ENCODE results near the gene COL18A1. TPM values are rescaled to one million over a fixed set of nuclear protein-coding genes. Genes with fewer than 3 reads are reported as not detected.

COL18A1 gene
- total and polyA plus RNA-seq, 2 of the 8 experiments (the other 6 are each of a cell fraction or from before 2014, with no cell fraction given): 145 to 201 TPM

DNA sequence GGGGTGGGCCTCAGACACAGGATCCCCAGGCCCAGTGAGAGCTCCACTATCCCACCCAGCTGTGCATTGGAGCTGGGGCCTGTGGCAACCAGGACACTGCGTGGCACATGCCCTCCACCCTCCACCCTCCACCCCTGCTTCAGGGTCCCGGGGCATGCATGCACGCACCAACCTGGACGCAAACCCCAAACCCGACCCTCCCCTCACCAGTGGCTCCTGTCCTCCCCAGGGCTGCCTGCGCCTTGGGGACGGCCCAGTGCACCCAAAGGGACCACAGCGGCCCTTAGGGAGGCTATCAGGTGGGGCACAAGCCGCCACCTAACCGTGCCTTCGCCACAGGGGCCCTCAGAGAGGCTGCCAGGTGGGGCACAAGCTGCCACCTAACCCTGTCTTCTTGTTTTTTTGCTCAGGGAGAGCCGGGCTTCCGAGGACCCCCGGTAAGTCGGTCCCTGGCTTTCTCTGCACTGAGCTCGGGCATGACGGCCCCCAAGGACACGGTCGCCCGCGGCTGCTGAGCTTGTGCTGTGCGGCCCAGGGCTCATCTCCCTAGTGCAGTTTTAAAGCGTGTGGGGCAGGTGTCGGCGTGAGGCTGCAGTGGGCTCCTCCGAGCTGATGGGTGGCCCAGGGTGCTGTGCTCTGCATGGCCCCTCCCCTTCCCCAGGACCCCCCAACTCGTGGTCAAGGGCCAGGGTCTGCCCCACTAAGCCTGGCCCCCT, 89.3 kb downstream of the COL18A1 start:
- Histone ChIP-seq H3K79me2 (ENCODE audit: control insufficient read depth in 1 of 2, insufficient read depth in 2 of 2, low read length in 2 of 2) (no peaks in the 10 kb centered on the region), H4K8ac (ENCODE audit: extremely low read depth, insufficient read depth, low read length) (no peak overlapping the region), H4K20me1 (replicated peaks in 1 of 2; ENCODE audit: control insufficient read depth in 1 of 2, insufficient read depth in 2 of 2, low read length in 2 of 2) (peaks cover 2 to 5% of the 10 kb centered on the region in 2 experiments), H3K4me2 (ENCODE audit: insufficient read depth in 1 of 2, low read depth in 2 of 2, low read length in 2 of 2) (no peak overlapping the region), H3K79me1 (ENCODE audit: low read depth, low read length) (no peaks in the 10 kb centered on the region; the same call in 1 of the 2 replicates), H3K23ac (ENCODE audit: insufficient read length) (no peak overlapping the region), H2AFZ (ENCODE audit: low read length) (no peak overlapping the region), H2BK15ac (ENCODE audit: low read length) (no peak overlapping the region), H2BK5ac (ENCODE audit: low read depth, low read length) (no peak overlapping the region), H3K4me3 (ENCODE audit: extremely low read depth in 1 of 4, insufficient read depth in 2 of 4, low read depth in 3 of 4, low read length in 4 of 4) (no peak overlapping the region), H4K5ac (ENCODE audit: insufficient read length, low read depth, low read length) (no peak overlapping the region), H3K4me1 (replicated peaks in 1 of 4; ENCODE audit: control insufficient read depth in 3 of 4, insufficient read depth in 4 of 4, low read length in 3 of 4) (peaks cover 0 to 6% (median 2%) of the 10 kb centered on the region in 4 experiments; a peak in 6 of 7 replicates), H3K14ac (ENCODE audit: insufficient read length) (no peak overlapping the region), H3K36me3 (ENCODE audit: control insufficient read depth in 2 of 4, insufficient read depth in 4 of 4, low read length in 3 of 4) (peaks cover 13 to 75% (median 29%) of the 10 kb centered on the region in 4 experiments), H3K56ac (replicated peaks; ENCODE audit: insufficient read length, low read depth, low read length) (no peak overlapping the region), H2BK120ac (replicated peaks; ENCODE audit: low read depth, low read length) (no peak overlapping the region), H3K9me3 (ENCODE audit: insufficient read depth in 2 of 2, low read depth in 1 of 2, low read length in 1 of 2) (no peaks in the 10 kb centered on the region), H2BK20ac (ENCODE audit: low read length) (no peak overlapping the region), H2BK12ac (ENCODE audit: low read depth, low read length) (no peak overlapping the region), H2AK5ac (ENCODE audit: low read depth, low read length) (no peak overlapping the region), H3K4ac (replicated peaks; ENCODE audit: insufficient read length, low read depth, low read length) (no peak overlapping the region), H3K9ac (replicated peaks in 1 of 4; ENCODE audit: extremely low read depth in 1 of 4, low read depth in 3 of 4, low read length in 3 of 4) (no peak overlapping the region), H3K18ac (ENCODE audit: extremely low read depth, low read length) (no peak overlapping the region), H3K27ac (ENCODE audit: low read depth, low read length) (no peak overlapping the region), H3K27me3 (replicated peaks in 1 of 4; ENCODE audit: control insufficient read depth in 3 of 4, extremely low read depth in 1 of 4, insufficient read depth in 3 of 4, low read length in 3 of 4) (no peaks in the 10 kb centered on the region), H3K23me2 (ENCODE audit: low read depth, low read length) (no peaks in the 10 kb centered on the region), H4K91ac (replicated peaks; ENCODE audit: insufficient read length, low read length) (no peak overlapping the region)
- DNase-seq (ENCODE audit: low read depth in 1 of 2, low spot score in 2 of 2) (no peak), FAIRE-seq (no peak)
- TF ChIP-seq TAF1 (IDR thresholded peaks at IDR 0.05; ENCODE audit: low read depth, low read length) (no peak), EZH2 (IDR thresholded peaks at IDR 0.05; ENCODE audit: low read depth, low read length, severe bottlenecking) (no peak), POU5F1 (IDR thresholded peaks at IDR 0.05; ENCODE audit: low read depth, low read length) (no peak), RAD21 (IDR thresholded peaks at IDR 0.05 in 1 of 2, conservative IDR thresholded peaks at IDR 0.05 in 1 of 2; ENCODE audit: low read depth in 2 of 2, low read length in 2 of 2) (no peak), BRCA1 (IDR thresholded peaks at IDR 0.05; ENCODE audit: low read depth, low read length) (no peak), SP2 (IDR thresholded peaks at IDR 0.05; ENCODE audit: low read length) (no peak), TBP (IDR thresholded peaks at IDR 0.05; ENCODE audit: low read depth, low read length) (no peak), ZNF274 (IDR thresholded peaks at IDR 0.05; ENCODE audit: borderline replicate concordance, extremely low read depth, low read length) (no peak), CHD1 (IDR thresholded peaks at IDR 0.05; ENCODE audit: low read depth, low read length) (no peak), PHF8 (conservative IDR thresholded peaks at IDR 0.05; ENCODE audit: low read depth, low read length) (no peak)
- POLR2A ChIA-PET (ENCODE audit: partially characterized antibody): interaction anchor here (1.1 to 2.0 kb wide), 7 partner anchors 10 to 31 kb away, joined by 3 to 8 read pairs (median 3); no protein-coding TSS in a partner anchor
- WGBS, 2 experiments (ENCODE audit: extremely low coverage in 1 of 2, insufficient coverage in 1 of 2, insufficient read length in 1 of 2, insufficient replicate concordance in 2 of 2, low coverage in 1 of 2, low lambda C conversion rate in 2 of 2, missing lambda C conversion rate in 1 of 2): 97% methylated on average over 24 of the region's 27 CpGs; no CpG with 5 or more reads in 1 of the 2 experiments
- CTCF ChIA-PET (ENCODE audit: partially characterized antibody): interaction anchor here (1.2 to 1.8 kb wide), 4 partner anchors 9 to 19 kb away, joined by 3 to 4 read pairs (median 4); no protein-coding TSS in a partner anchor

Measured in H1 (cell line).